Measurements from ENCODE around the gene CALML3. TPM values are rescaled to one million over a fixed set of nuclear protein-coding genes. Genes with fewer than 3 reads are reported as not detected.

The CALML3 gene
- total and polyA plus RNA-seq, 2 donors (not counting 1 experiment from before 2014, with no cell fraction given): not detected

DNA sequence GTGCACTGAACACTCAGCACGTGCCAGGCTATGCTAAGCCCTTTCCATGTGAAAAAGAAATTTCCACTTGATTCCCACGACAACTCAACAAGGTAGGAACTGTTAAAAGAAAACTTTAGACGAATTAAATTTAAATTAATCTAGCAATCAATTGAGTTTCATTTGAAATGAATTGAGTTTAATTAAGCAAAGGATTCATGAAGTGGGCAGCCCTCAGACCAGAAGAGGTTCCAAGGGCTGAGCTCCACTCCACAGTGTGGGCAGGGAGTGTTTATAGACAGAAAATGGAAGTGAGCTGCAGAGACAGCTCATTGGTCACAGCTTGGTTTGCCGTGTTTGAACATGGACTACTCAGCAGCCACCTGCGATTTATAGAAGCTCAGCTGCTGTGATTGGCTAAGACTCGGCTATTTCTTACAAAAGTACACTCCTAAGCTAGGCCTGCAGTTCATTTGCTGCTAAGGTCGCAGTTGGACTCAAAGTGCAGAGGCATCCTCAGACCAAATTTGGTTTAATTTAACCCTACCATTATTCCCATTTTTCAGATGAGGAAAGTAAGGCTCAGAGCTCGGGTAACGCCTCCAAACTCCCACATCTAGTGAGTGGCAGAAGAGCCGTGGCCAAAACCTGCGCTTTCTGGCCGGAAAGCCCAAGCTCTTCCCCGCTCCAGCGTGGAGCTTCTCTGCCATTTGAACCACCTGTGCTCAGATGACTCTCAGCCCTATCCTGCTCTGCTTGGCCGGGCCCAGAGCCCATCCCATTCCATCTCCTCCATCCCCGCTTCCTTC lies 24.9 kb downstream of the CALML3 start:
- TF ChIP-seq, protein P1, sequence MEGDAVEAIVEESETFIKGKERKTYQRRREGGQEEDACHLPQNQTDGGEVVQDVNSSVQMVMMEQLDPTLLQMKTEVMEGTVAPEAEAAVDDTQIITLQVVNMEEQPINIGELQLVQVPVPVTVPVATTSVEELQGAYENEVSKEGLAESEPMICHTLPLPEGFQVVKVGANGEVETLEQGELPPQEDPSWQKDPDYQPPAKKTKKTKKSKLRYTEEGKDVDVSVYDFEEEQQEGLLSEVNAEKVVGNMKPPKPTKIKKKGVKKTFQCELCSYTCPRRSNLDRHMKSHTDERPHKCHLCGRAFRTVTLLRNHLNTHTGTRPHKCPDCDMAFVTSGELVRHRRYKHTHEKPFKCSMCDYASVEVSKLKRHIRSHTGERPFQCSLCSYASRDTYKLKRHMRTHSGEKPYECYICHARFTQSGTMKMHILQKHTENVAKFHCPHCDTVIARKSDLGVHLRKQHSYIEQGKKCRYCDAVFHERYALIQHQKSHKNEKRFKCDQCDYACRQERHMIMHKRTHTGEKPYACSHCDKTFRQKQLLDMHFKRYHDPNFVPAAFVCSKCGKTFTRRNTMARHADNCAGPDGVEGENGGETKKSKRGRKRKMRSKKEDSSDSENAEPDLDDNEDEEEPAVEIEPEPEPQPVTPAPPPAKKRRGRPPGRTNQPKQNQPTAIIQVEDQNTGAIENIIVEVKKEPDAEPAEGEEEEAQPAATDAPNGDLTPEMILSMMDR (conservative IDR thresholded peaks at IDR 0.05 in 1 of 2, IDR thresholded peaks at IDR 0.05 in 1 of 2; ENCODE audit: low read depth in 1 of 2, low read length in 2 of 2): no peak
- TF ChIP-seq EZH2 (IDR thresholded peaks at IDR 0.05; ENCODE audit: low read length, missing control alignments): no peak
- peaks cover 33% of the 10 kb centered on the region for H3K4me1 ChIP-seq (ENCODE audit: control insufficient read depth, extremely low read depth, insufficient read depth, low read length)
- no peak overlapping the region for H3K4me3 ChIP-seq (replicated peaks in 1 of 4; ENCODE audit: control extremely low read depth in 1 of 4, insufficient read depth in 1 of 4, low read depth in 3 of 4, low read length in 4 of 4)
- H2AFZ ChIP-seq (ENCODE audit: low read length): peak overlapping the region; percentile 4
- H4K20me1 ChIP-seq (ENCODE audit: control insufficient read depth, extremely low read depth, insufficient read depth, low read length): no peaks in the 10 kb centered on the region
- H3K36me3 ChIP-seq (ENCODE audit: control insufficient read depth, insufficient read depth, low read length): no peaks in the 10 kb centered on the region
- no peak overlapping the region for H3K9ac ChIP-seq (ENCODE audit: insufficient read depth, low read length)
- no peaks in the 10 kb centered on the region for H3K79me2 ChIP-seq (ENCODE audit: control insufficient read depth, insufficient read depth, low read length)
- H3K9me3 ChIP-seq (ENCODE audit: control insufficient read depth, insufficient read depth, low read depth, low read length): no peaks in the 10 kb centered on the region
- no peaks in the 10 kb centered on the region for H3K27me3 ChIP-seq (ENCODE audit: control insufficient read depth, insufficient read depth, low read length)
- peak overlapping the region; percentile 65 for H3K27ac ChIP-seq (ENCODE audit: insufficient read depth, low read length)
- peak overlapping the region; percentile 26 for H3K4me2 ChIP-seq (ENCODE audit: extremely low read depth, insufficient read depth, low read length)
- DNase-seq (ENCODE audit: low read depth in 2 of 2): no peak

DNA sequence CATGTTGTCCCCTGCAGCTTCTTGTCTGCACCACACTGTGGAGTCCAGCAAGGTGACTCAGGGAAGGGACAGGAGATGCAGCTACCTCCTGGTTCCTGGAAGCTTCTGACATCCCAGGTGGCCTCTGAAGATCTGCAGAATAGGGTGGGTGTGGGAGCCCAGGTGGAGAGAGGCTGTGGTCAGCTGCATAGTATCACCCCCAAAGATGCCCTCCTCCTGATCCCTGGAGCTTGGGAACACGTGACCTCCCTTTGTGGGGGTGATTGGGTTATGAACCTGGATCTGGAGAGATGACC lies 25.4 kb downstream of the CALML3 start:
- Histone ChIP-seq H2AFZ (ENCODE audit: low read length) (no peak overlapping the region), H3K4me3 (replicated peaks in 1 of 4; ENCODE audit: control extremely low read depth in 1 of 4, insufficient read depth in 1 of 4, low read depth in 3 of 4, low read length in 4 of 4) (no peak overlapping the region), H3K9me3 (ENCODE audit: control insufficient read depth, insufficient read depth, low read depth, low read length) (no peaks in the 10 kb centered on the region), H3K4me1 (ENCODE audit: control insufficient read depth, extremely low read depth, insufficient read depth, low read length) (peaks cover 31% of the 10 kb centered on the region), H3K4me2 (ENCODE audit: extremely low read depth, insufficient read depth, low read length) (no peak overlapping the region), H3K27ac (ENCODE audit: insufficient read depth, low read length) (no peak overlapping the region), H3K9ac (ENCODE audit: insufficient read depth, low read length) (no peak overlapping the region), H3K27me3 (ENCODE audit: control insufficient read depth, insufficient read depth, low read length) (no peaks in the 10 kb centered on the region), H4K20me1 (ENCODE audit: control insufficient read depth, extremely low read depth, insufficient read depth, low read length) (no peaks in the 10 kb centered on the region), H3K36me3 (ENCODE audit: control insufficient read depth, insufficient read depth, low read length) (no peaks in the 10 kb centered on the region), H3K79me2 (ENCODE audit: control insufficient read depth, insufficient read depth, low read length) (no peaks in the 10 kb centered on the region)
- TF ChIP-seq, protein P1 (conservative IDR thresholded peaks at IDR 0.05 in 1 of 2, IDR thresholded peaks at IDR 0.05 in 1 of 2; ENCODE audit: low read depth in 1 of 2, low read length in 2 of 2): no peak
- no peak for DNase-seq (ENCODE audit: low read depth in 2 of 2)

GRCh38 chr10:5550621-5551530 lies 26.1 kb downstream of the CALML3 start:
- no peaks in the 10 kb centered on the region for H3K27me3 ChIP-seq (ENCODE audit: control insufficient read depth, insufficient read depth, low read length)
- H3K9ac ChIP-seq (ENCODE audit: insufficient read depth, low read length): no peak overlapping the region
- no peaks in the 10 kb centered on the region for H3K36me3 ChIP-seq (ENCODE audit: control insufficient read depth, insufficient read depth, low read length)
- H3K4me1 ChIP-seq (ENCODE audit: control insufficient read depth, extremely low read depth, insufficient read depth, low read length): peaks cover 26% of the 10 kb centered on the region
- H4K20me1 ChIP-seq (ENCODE audit: control insufficient read depth, extremely low read depth, insufficient read depth, low read length): no peaks in the 10 kb centered on the region
- TF ChIP-seq, protein P1 (conservative IDR thresholded peaks at IDR 0.05 in 1 of 2, IDR thresholded peaks at IDR 0.05 in 1 of 2; ENCODE audit: low read depth in 1 of 2, low read length in 2 of 2): no peak
- TF ChIP-seq EZH2 (IDR thresholded peaks at IDR 0.05; ENCODE audit: low read length, missing control alignments): no peak
- no peak overlapping the region for H2AFZ ChIP-seq (ENCODE audit: low read length)
- H3K4me3 ChIP-seq (replicated peaks in 1 of 4; ENCODE audit: control extremely low read depth in 1 of 4, insufficient read depth in 1 of 4, low read depth in 3 of 4, low read length in 4 of 4): no peak overlapping the region
- H3K79me2 ChIP-seq (ENCODE audit: control insufficient read depth, insufficient read depth, low read length): no peaks in the 10 kb centered on the region
- H3K9me3 ChIP-seq (ENCODE audit: control insufficient read depth, insufficient read depth, low read depth, low read length): no peaks in the 10 kb centered on the region
- no peak overlapping the region for H3K4me2 ChIP-seq (ENCODE audit: extremely low read depth, insufficient read depth, low read length)
- H3K27ac ChIP-seq (ENCODE audit: insufficient read depth, low read length): no peak overlapping the region
- DNase-seq (ENCODE audit: low read depth in 2 of 2): peak; percentile 32 to 78
